GM23248 (cell line): ENCODE results near the gene NRF1.

ENCODE experiments used
- EZH2 ChIP-seq: fragments of 200-600 bp; sonication (generic); IDR thresholded peaks from 2 replicates; pipeline ENCODE4 v1.6.1; 2018; ENCODE audit warnings: antibody characterized with exemption, mild to moderate bottlenecking; ENCODE audit not compliant: insufficient read depth, poor library complexity, severe bottlenecking
- EZH2phosphoT487 ChIP-seq: fragments of 200-600 bp; sonication (generic); IDR thresholded peaks from 2 replicates; pipeline ENCODE4 v1.6.1; 2018; ENCODE audit warnings: antibody characterized with exemption, moderate library complexity, mild to moderate bottlenecking, low read depth; ENCODE audit not compliant: insufficient read depth

- no peak for TF ChIP-seq EZH2
- TF ChIP-seq EZH2phosphoT487: no peak
Measured at GRCh38 chr7:129611246-129612111, at the start of gene NRF1.
